ENCODE data around the gene HEATR9.

HEATR9 gene

GRCh38 chr17:35895636-35896587 lies 27.2 kb upstream of the HEATR9 start:
- peak; percentile 64 for DNase-seq (ENCODE audit: low spot score)

DNA sequence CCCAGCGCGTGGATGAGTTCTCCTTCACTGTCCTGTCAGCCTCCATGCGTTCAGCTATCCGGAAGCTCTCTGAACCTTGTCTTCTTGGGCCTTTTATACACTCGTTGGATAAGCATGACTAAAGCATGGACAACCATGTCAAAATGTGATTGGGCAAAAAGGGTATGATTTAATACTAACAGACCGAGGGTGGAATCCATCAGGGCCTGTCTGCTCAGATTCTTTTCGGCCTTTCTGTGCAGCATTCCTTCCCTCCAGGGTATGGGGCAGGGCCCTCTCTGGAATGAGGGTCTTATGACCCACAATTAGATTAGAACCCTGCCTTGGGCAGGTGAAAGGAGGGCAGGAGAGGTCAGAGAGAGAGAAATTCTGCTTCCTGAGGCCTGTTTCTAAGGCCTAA lies 25.5 kb upstream of the HEATR9 start:
- DNase-seq (ENCODE audit: low spot score), result no peak

DNA sequence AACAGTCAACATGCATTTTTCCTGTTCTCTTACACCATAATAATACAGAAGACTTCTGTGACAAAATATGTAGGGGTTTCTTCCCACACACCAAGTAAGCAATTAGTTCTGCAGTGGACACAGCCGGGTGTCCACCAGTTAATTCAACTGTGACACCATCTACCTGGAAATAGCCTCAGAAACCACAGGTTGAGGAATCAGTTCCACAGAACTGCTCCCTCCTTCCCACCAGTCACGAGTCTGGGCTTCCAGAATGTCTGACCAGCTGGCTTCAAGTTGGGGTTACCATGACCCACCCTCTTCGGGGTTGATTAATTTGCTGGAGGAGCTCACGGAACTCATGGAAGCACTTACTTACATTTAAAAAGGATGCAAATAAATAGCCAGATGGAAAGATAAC lies 25.1 kb upstream of the HEATR9 start:
- DNase-seq (ENCODE audit: low spot score), result no peak

- DNase-seq (ENCODE audit: low spot score), result peak; percentile 76
Observed at GRCh38 chr17:35892091-35893035, 23.7 kb upstream of the HEATR9 start.

GRCh38 chr17:35891269-35891668 lies 22.6 kb upstream of the HEATR9 start:
- DNase-seq (ENCODE audit: low spot score), result no peak

DNA sequence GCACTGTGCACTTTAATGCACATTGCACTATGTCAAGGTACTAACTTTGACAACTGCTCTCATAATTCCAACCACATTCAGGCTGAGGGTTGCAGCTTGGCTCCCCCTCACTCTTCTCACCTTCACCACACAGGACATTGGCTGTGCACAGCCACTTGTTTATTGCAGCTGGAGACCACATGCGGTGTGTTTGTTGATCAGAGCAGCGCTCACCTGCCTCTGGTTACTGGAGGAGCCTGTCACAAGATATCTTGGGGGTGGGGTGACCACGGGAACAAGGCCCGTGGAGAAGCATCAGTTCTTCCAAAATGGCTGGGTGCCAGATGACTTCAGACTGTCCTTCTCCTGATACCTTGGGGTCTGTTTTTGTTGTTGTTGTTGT lies 22.1 kb upstream of the HEATR9 start:
- DNase-seq (ENCODE audit: low spot score), result peak; percentile 76

- no peak for DNase-seq (ENCODE audit: low spot score)
Observed at GRCh38 chr17:35889818-35890773, 21.4 kb upstream of the HEATR9 start.

- peak; percentile 65 for DNase-seq (ENCODE audit: low spot score)
Observed at GRCh38 chr17:35889241-35889640, 20.6 kb upstream of the HEATR9 start.

DNA sequence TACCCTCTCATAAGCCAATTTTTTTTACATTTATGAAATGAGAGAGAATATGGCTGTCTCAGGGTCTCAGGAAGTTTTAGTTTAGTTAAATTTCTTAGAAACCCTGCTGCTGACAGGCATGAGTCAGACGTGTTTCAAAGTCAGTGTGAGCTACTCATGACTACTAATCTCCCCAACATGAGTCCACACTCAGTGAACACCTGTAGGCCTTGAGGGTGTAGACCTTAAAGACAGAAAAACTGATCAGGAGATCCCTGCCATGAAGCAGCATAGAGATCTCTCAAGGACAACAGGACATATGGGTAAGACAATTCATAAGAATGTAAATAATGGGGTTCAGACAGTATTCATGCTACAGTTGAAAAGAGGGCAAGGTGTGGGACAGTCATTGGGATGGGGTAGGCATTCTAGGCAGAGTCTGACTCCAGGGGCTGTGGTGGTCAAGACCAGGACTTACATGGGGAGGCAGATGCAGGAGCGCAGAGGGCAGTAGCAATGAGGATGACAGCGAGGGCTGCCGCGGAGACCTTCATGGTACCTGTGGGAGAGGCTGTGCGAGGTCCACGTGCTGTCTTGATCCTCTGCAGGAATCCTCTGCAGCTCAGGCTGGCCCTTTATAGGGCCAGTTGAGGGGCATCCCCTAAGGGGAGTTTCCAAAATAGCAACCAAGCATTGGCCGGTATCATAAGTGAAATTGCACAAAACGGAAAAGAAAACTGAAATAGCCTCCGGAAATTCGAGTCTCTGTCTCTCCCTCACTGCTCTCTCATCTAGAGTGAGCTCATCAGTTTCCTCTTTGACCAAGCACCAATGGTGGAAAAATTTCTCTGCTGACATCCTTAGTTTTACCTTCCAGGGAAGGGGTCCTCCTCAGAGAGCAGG lies 11.3 kb upstream of the HEATR9 start, which contains the start of gene CCL5:
CCL5 (minus strand) TSS at position 588 of the 882 bp plus-strand sequence.
- DNase-seq (ENCODE audit: low spot score), result peak; percentile 82

GRCh38 chr17:35878361-35878760 lies 9.7 kb upstream of the HEATR9 start:
- peak; percentile 25 for DNase-seq (ENCODE audit: low spot score)

GRCh38 chr17:35877345-35878029 lies 8.8 kb upstream of the HEATR9 start:
- DNase-seq (ENCODE audit: low spot score), result no peak

DNA sequence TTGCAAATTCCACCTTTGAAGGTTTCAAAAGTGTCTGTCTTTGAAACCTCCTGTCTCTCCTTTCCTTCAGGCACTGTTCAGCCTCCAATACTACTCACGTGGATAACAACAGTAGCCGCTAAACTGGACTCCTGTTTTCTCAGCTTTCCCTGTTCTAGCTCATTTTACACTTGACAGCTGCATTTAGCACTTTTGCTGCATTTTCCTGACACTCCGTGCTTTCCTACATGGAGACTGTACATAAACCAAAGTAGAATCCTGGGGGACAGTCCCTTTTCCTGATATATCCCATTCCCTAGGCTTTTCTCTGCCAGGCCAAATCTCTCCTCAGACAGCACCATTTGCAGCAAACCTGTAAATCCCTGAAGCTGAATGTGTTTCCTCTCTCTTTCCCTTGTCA lies 7.8 kb upstream of the HEATR9 start:
- DNase-seq (ENCODE audit: low spot score), result no peak

- DNase-seq (ENCODE audit: low spot score), result no peak
Observed at GRCh38 chr17:35875800-35876139, 7.1 kb upstream of the HEATR9 start.

DNA sequence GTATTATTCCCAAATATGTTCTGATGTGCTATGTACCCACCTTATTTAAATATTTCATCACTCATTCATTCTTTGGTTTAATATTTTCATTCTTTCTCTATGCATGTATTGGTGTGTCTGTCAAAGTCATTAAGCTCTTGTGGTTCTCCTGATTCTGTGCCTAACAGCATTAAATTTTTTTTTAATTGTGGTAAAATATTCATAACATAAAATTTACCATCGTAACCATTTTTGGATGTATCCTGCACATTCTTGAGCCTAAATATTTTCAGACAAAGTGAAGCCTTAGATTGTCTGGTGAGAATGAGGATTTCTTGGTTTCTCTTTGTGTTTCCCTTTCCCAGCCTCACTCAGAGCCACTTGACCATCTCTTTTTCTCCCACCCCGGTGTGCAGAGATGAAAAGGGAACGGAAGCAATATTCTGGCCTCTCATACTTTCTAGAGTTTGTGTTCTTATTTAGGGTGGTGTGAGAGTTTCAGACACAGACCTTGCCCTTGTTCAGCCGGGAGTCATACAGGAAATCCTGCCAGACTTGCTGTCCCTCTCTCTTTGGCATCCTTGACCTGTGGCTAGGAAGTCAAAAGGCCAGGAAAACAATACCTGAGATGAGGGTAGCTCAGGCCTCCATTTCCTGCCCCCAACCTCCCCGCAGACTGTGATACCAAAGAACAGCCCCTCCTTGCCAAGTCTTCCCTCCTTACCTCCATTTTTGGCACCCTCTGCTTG lies 6.5 kb upstream of the HEATR9 start:
- DNase-seq (ENCODE audit: low spot score), result peak; percentile 35

- DNase-seq (ENCODE audit: low spot score), result no peak
Observed at GRCh38 chr17:35872196-35872980, 3.7 kb upstream of the HEATR9 start.

- peak; percentile 33 for DNase-seq (ENCODE audit: low spot score)
Observed at GRCh38 chr17:35870906-35871819, 2.5 kb upstream of the HEATR9 start.

DNA sequence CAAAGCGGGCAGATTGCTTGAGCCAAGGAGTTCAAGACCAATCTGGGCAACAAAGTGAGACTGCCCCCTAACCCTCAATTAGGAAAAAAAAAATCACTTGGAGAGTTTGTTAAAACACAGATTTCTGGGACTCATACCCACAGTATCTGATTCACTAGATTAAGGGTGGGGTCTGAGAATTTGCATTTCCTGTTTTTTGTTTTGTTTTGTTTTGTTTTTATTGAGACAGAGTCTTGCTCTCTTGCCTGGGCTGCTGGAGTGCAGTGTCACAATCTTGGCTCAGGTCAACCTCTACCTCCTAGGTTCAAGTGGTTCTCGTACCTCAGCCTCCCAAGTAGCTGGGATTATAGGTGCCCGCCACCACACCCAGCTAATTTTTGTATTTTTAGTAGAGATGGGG lies 1.1 kb downstream of the HEATR9 start:
- no peak for DNase-seq (ENCODE audit: low spot score)

Data from CD4-positive, alpha-beta T cell treated with Interleukin-2 at 100 ng/mL for 4 hours (primary cell).